Spleen (tissue), 7 donors: ENCODE results near the gene ADCY2.

Source experiments
- CTCF ChIP-seq, 11 experiments: fragments of 200-600 bp in 7 of 11; fragments of 450-650 bp in 4 of 11; sonication (generic) in 4 of 11; IDR thresholded peaks in 8 of 11; conservative IDR thresholded peaks in 3 of 11; 1 replicate in 7 of 11; 2 replicates in 4 of 11; pipeline versions ENCODE4 v1.4.0 to v1.8.0; 2016 to 2021; ENCODE audit warnings: antibody characterized with exemption in 11 of 11, inconsistent platforms in 4 of 11, mild to moderate bottlenecking in 1 of 11
- POLR2A ChIP-seq, 3 donors: fragments of 450-650 bp; IDR thresholded peaks; one replicate each; pipeline ENCODE4 v1.5.1; 2017; ENCODE audit warnings: antibody characterized with exemption in 3 of 3, mild to moderate bottlenecking in 1 of 3
- POLR2AphosphoS5 ChIP-seq, 3 donors: sonication (generic); formaldehyde crosslinking; IDR thresholded peaks; one replicate each; pipeline ENCODE4 v1.5.1; 2017; ENCODE audit warnings: antibody characterized with exemption in 3 of 3
- donor health status: DM: no; HTN: no; CAD: no; lungs with moderate emphysema.
- donor health status: DM: no; HTN: no; CAD: no.
- donor health status: DM: no; HTN: no; CAD: no.

- TF ChIP-seq CTCF (IDR thresholded peaks at IDR 0.05 in 8 of 11, conservative IDR thresholded peaks at IDR 0.05 in 3 of 11) (no peak), POLR2A (IDR thresholded peaks at IDR 0.05) (no peak), POLR2AphosphoS5 (IDR thresholded peaks at IDR 0.05) (no peak)
These were observed 99.2 kb downstream of the ADCY2 start for GRCh38 chr5:7495131-7495517.
